SH-SY5Y (cell line): Measurements from ENCODE around the gene ENTREP1.

Source experiments
- GATA2 ChIP-seq: IDR thresholded peaks from 2 replicates; pipeline ENCODE4 v1.6.1; 2011; ENCODE audit warnings: mild to moderate bottlenecking, low read depth, low read length
- GATA3 ChIP-seq: IDR thresholded peaks from 2 replicates; pipeline ENCODE4 v1.6.1; 2011; ENCODE audit warnings: low read depth, mild to moderate bottlenecking, low read length, moderate library complexity

DNA sequence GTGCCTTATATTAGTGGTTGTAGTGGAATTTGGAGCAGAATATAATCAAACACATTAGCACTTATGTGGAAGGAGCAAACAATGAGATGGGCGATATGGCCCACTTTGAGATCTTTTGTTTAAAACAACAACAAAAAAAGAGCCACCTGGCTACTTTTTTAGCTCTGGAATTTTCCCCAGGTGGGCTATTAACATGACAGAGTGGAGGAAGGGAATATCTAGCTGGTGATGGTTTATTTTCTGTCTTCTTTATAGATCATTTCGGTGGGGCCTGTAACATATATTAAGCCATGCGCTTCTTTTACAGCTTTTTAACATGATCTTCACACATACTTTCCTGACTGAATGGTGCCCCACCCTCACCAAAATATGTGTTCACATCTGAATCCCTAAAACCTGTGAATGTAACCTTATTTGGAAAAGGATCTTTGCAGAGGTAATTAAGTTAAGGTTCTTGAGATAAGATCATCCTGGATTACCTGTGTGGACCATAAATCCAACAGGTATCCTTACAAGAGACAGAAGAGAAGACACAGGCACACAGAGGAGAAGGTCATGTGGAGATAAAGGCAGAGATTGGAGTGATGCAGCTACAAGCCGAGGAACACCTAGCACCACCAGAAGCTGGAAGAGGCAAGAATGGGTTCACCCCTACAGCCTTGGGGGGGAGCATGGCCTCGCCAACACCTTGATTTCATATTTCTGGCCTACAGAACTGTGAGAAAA is 16.6 kb upstream of the ENTREP1 start:
- TF ChIP-seq GATA2 (no peak), GATA3 (no peak)
